Activated CD4-positive, alpha-beta T cell treated with anti-CD3 and anti-CD28 coated beads, Interleukin-2, Interleukin-6, amounts not matched to agents 100 ng/mL and 50 ng/mL, durations not matched to agents 16 hours and 8 hours (primary cell): ENCODE results near the gene PLEKHB2.
"Not testable (repeated sequence)": the region's sequence is repeated elsewhere in the genome, so short reads cannot be mapped to it uniquely, and the experiment has no call there.

Experiments
- DNase-seq: peaks from one replicate; pipeline ENCODE4 v3.0.0-alpha.2; 2020

Gene PLEKHB2

GRCh38 chr2:131105156-131105949, at the start of gene PLEKHB2:
Gene PLEKHB2 (plus strand): TSS chr2:131105336. CDS start chr2:131120942, 15,606 bp downstream.
- peak; percentile 97 for DNase-seq

- DNase-seq: no peak
Observed at GRCh38 chr2:131056204-131056931, 48.8 kb upstream of the PLEKHB2 start.

- no peak for DNase-seq
Observed at GRCh38 chr2:131056932-131057287, 48.2 kb upstream of the PLEKHB2 start.

GRCh38 chr2:131058214-131058843, 46.8 kb upstream of the PLEKHB2 start:
- DNase-seq: no peak

- DNase-seq: no peak
Observed at GRCh38 chr2:131058920-131059319, 46.2 kb upstream of the PLEKHB2 start.

GRCh38 chr2:131063501-131064283, 41.4 kb upstream of the PLEKHB2 start:
- no peak for DNase-seq

- no peak for DNase-seq
Observed at GRCh38 chr2:131064589-131065512, 40.3 kb upstream of the PLEKHB2 start.

- DNase-seq: no peak
Observed at GRCh38 chr2:131067465-131068125, 37.5 kb upstream of the PLEKHB2 start.

GRCh38 chr2:131068172-131068571, 37.0 kb upstream of the PLEKHB2 start:
- DNase-seq: not testable (repeated sequence)

- DNase-seq: not testable (repeated sequence)
Observed at GRCh38 chr2:131075578-131075977, 29.6 kb upstream of the PLEKHB2 start.

- DNase-seq: no peak
Observed at GRCh38 chr2:131076707-131077106, 28.4 kb upstream of the PLEKHB2 start.

GRCh38 chr2:131077182-131077846, 27.8 kb upstream of the PLEKHB2 start:
- no peak for DNase-seq

- no peak for DNase-seq
Observed at GRCh38 chr2:131077966-131078365, 27.2 kb upstream of the PLEKHB2 start.

GRCh38 chr2:131079931-131080330, 25.2 kb upstream of the PLEKHB2 start:
- DNase-seq: not testable (repeated sequence)

- no peak for DNase-seq
Observed at GRCh38 chr2:131081190-131081589, 23.9 kb upstream of the PLEKHB2 start.

- DNase-seq: no peak
Observed at GRCh38 chr2:131085646-131086045, 19.5 kb upstream of the PLEKHB2 start.

- DNase-seq: no peak
Observed at GRCh38 chr2:131092458-131093005, 12.6 kb upstream of the PLEKHB2 start.

GRCh38 chr2:131093006-131093695, 12.0 kb upstream of the PLEKHB2 start, which contains the start of gene FAM168B:
Gene FAM168B (minus strand): TSS chr2:131093460. CDS start chr2:131082646, 10,814 bp downstream.
- DNase-seq: peak; percentile 93

GRCh38 chr2:131093696-131094462, 11.3 kb upstream of the PLEKHB2 start:
- DNase-seq: peak; percentile 15
